ENCODE measurements around the gene SRRM5.
A peak's percentile ranks its signal among the peaks of the same experiment; 100 is the strongest.

The SRRM5 gene

DNA sequence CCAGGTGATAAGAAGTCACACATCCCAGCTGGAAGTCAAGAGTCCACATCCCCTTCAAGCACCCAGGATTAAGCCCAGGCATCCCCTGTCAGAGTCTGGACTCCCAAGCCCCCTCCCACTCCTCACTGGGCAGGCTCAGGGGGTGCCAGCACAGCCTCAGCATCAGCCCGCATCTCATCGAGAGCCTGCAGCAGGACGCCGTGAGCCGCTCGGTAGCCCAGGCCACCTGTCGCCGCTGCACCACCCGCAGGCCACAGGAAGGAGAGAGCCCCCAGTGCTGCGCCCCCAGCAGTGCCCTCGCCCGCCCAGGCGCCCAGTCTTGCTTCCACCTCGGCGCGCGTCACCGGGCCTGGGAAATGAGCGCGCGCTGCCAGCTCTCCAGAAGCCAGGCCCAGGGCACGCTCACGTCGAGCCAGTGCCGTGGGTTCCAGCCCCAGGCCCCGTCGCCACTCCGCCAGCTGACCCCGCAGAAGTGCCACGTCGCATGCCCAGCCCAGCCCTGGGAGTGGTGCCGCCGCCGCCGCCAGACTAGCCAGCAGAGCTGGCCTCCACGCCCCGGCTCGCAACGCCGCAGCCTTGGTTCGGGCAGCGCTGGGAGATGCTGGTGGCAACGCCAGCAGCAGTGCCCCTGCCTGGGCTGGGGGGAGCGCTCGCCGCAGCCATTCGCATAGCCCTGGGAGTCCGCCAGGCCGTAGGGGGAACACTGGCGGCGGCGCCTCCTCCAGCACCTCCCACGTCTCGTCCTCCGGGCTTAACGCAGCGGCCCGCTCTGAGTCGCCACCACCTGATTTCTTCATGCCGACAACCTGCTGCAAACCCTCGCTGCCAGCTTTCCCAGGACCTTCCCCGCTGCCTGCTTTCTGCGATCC, 19.8 kb upstream of the SRRM5 start:
- no peak overlapping the region for H4K8ac ChIP-seq (ENCODE audit: low read depth, low read length)
- no CpG with 5 or more reads among the region's 63 CpGs for WGBS, 2 donors (ENCODE audit: extremely low coverage in 2 of 2, insufficient read length in 2 of 2, insufficient replicate concordance in 1 of 2)

GRCh38 chr19:43592800-43593350, 19.0 kb upstream of the SRRM5 start:
- H3K79me1 ChIP-seq (ENCODE audit: low read depth, low read length): peaks cover 17% of the 10 kb centered on the region
- H3K4me2 ChIP-seq (ENCODE audit: insufficient read depth, low read length, poor library complexity, severe bottlenecking): no peak overlapping the region
- peak overlapping the region; percentile 33 for H3K18ac ChIP-seq (ENCODE audit: low read length)
- H3K9ac ChIP-seq (ENCODE audit: low read depth, low read length, poor library complexity): peak overlapping the region; percentile 46
- H2AFZ ChIP-seq (ENCODE audit: low read length): no peak overlapping the region
- no CpG with 5 or more reads among the region's 37 CpGs for WGBS, 2 donors (ENCODE audit: extremely low coverage in 2 of 2, insufficient read length in 2 of 2, insufficient replicate concordance in 1 of 2)
- peak overlapping the region in 1 of 2 donors; percentile 30 for H3K4me3 ChIP-seq (ENCODE audit: low read length in 2 of 2)
- no peak overlapping the region for H2BK12ac ChIP-seq (ENCODE audit: low read length)
- peaks cover 30 to 62% of the 10 kb centered on the region in 2 donors for H3K36me3 ChIP-seq (replicated peaks in 1 of 2; ENCODE audit: control insufficient read depth in 2 of 2, insufficient read depth in 2 of 2, low read length in 2 of 2)
- no peak overlapping the region for H2BK120ac ChIP-seq (ENCODE audit: low read depth, low read length)
- H4K91ac ChIP-seq (ENCODE audit: low read depth, low read length, poor library complexity): no peak overlapping the region
- no peak overlapping the region for H3K14ac ChIP-seq (ENCODE audit: low read length)
- H3K23ac ChIP-seq (ENCODE audit: low read depth, low read length, poor library complexity): peak overlapping the region; percentile 45
- DNase-seq (ENCODE audit: low spot score): no peak
- H3K27me3 ChIP-seq (ENCODE audit: control insufficient read depth in 3 of 3, insufficient read depth in 3 of 3, low read depth in 1 of 3, low read length in 3 of 3): no peaks in the 10 kb centered on the region
- H3K9me3 ChIP-seq (replicated peaks in 1 of 2; ENCODE audit: control insufficient read depth in 2 of 2, insufficient read depth in 1 of 2, low read depth in 1 of 2, low read length in 2 of 2): no peaks in the 10 kb centered on the region
- H3K4me1 ChIP-seq (ENCODE audit: control insufficient read depth in 2 of 2, insufficient read depth in 1 of 2, low read depth in 1 of 2, low read length in 2 of 2): peaks cover 7 to 8% of the 10 kb centered on the region in 2 donors
- no peak overlapping the region for H3K4ac ChIP-seq (ENCODE audit: low read length)
- H4K8ac ChIP-seq (ENCODE audit: low read depth, low read length): no peak overlapping the region
- H2BK15ac ChIP-seq (ENCODE audit: low read length): no peak overlapping the region
- H3K27ac ChIP-seq (replicated peaks; ENCODE audit: low read length): no peak overlapping the region
- no peak overlapping the region for H2AK5ac ChIP-seq (ENCODE audit: low read depth, low read length)
- no peak overlapping the region for H2BK5ac ChIP-seq (ENCODE audit: low read length)

More for the DNA sequence above, 19.8 kb upstream of the SRRM5 start:
- H3K27me3 ChIP-seq (ENCODE audit: control insufficient read depth in 3 of 3, insufficient read depth in 3 of 3, low read depth in 1 of 3, low read length in 3 of 3): no peaks in the 10 kb centered on the region
- no peak for DNase-seq (ENCODE audit: low spot score)
- H3K4ac ChIP-seq (ENCODE audit: low read length): no peak overlapping the region
- H3K27ac ChIP-seq (replicated peaks; ENCODE audit: low read length): no peak overlapping the region
- H2BK5ac ChIP-seq (ENCODE audit: low read length): peak overlapping the region; percentile 43
- H3K23ac ChIP-seq (ENCODE audit: low read depth, low read length, poor library complexity): peak overlapping the region; percentile 45
- H3K14ac ChIP-seq (ENCODE audit: low read length): no peak overlapping the region
- no peak overlapping the region for H2BK15ac ChIP-seq (ENCODE audit: low read length)
- H3K9me3 ChIP-seq (replicated peaks in 1 of 2; ENCODE audit: control insufficient read depth in 2 of 2, insufficient read depth in 1 of 2, low read depth in 1 of 2, low read length in 2 of 2): no peaks in the 10 kb centered on the region
- H2BK120ac ChIP-seq (ENCODE audit: low read depth, low read length): no peak overlapping the region
- H2BK12ac ChIP-seq (ENCODE audit: low read length): no peak overlapping the region
- H3K79me1 ChIP-seq (ENCODE audit: low read depth, low read length): peaks cover 16% of the 10 kb centered on the region
- H2AK5ac ChIP-seq (ENCODE audit: low read depth, low read length): no peak overlapping the region
- H3K9ac ChIP-seq (ENCODE audit: low read depth, low read length, poor library complexity): no peak overlapping the region
- no peak overlapping the region for H2AFZ ChIP-seq (ENCODE audit: low read length)
- no peak overlapping the region for H4K91ac ChIP-seq (ENCODE audit: low read depth, low read length, poor library complexity)
- H3K4me2 ChIP-seq (ENCODE audit: insufficient read depth, low read length, poor library complexity, severe bottlenecking): no peak overlapping the region
- H3K4me1 ChIP-seq (ENCODE audit: control insufficient read depth in 2 of 2, insufficient read depth in 1 of 2, low read depth in 1 of 2, low read length in 2 of 2): peaks cover 4% of the 10 kb centered on the region in 2 donors
- peaks cover 30 to 63% of the 10 kb centered on the region in 2 donors for H3K36me3 ChIP-seq (replicated peaks in 1 of 2; ENCODE audit: control insufficient read depth in 2 of 2, insufficient read depth in 2 of 2, low read length in 2 of 2)
- no peak overlapping the region for H3K4me3 ChIP-seq (ENCODE audit: low read length in 2 of 2)
- H3K18ac ChIP-seq (ENCODE audit: low read length): no peak overlapping the region

- no peak for DNase-seq (ENCODE audit: low spot score)
- no peak overlapping the region for H3K18ac ChIP-seq (ENCODE audit: low read length)
- H3K27ac ChIP-seq (replicated peaks; ENCODE audit: low read length): no peak overlapping the region
- H3K4me2 ChIP-seq (ENCODE audit: insufficient read depth, low read length, poor library complexity, severe bottlenecking): no peak overlapping the region
- no peak overlapping the region for H3K23ac ChIP-seq (ENCODE audit: low read depth, low read length, poor library complexity)
- H3K9ac ChIP-seq (ENCODE audit: low read depth, low read length, poor library complexity): no peak overlapping the region
- no peak overlapping the region for H2AFZ ChIP-seq (ENCODE audit: low read length)
- WGBS, 2 donors (ENCODE audit: extremely low coverage in 2 of 2, insufficient read length in 2 of 2, insufficient replicate concordance in 1 of 2): no CpG with 5 or more reads among the region's 10 CpGs
- no peak overlapping the region for H2BK120ac ChIP-seq (ENCODE audit: low read depth, low read length)
- no peak overlapping the region for H4K8ac ChIP-seq (ENCODE audit: low read depth, low read length)
- H3K4me3 ChIP-seq (ENCODE audit: low read length in 2 of 2): peak overlapping the region in 1 of 2 donors; percentile 60
- no peak overlapping the region for H2BK5ac ChIP-seq (ENCODE audit: low read length)
- H2AK5ac ChIP-seq (ENCODE audit: low read depth, low read length): no peak overlapping the region
- H3K4ac ChIP-seq (ENCODE audit: low read length): no peak overlapping the region
- peaks cover 7 to 8% of the 10 kb centered on the region in 2 donors for H3K4me1 ChIP-seq (ENCODE audit: control insufficient read depth in 2 of 2, insufficient read depth in 1 of 2, low read depth in 1 of 2, low read length in 2 of 2)
- H3K9me3 ChIP-seq (replicated peaks in 1 of 2; ENCODE audit: control insufficient read depth in 2 of 2, insufficient read depth in 1 of 2, low read depth in 1 of 2, low read length in 2 of 2): no peaks in the 10 kb centered on the region
- H3K14ac ChIP-seq (ENCODE audit: low read length): no peak overlapping the region
- peaks cover 29 to 68% of the 10 kb centered on the region in 2 donors for H3K36me3 ChIP-seq (replicated peaks in 1 of 2; ENCODE audit: control insufficient read depth in 2 of 2, insufficient read depth in 2 of 2, low read length in 2 of 2)
- peaks cover 17% of the 10 kb centered on the region for H3K79me1 ChIP-seq (ENCODE audit: low read depth, low read length)
- H2BK15ac ChIP-seq (ENCODE audit: low read length): no peak overlapping the region
- no peak overlapping the region for H2BK12ac ChIP-seq (ENCODE audit: low read length)
- no peaks in the 10 kb centered on the region for H3K27me3 ChIP-seq (ENCODE audit: control insufficient read depth in 3 of 3, insufficient read depth in 3 of 3, low read depth in 1 of 3, low read length in 3 of 3)
- H4K91ac ChIP-seq (ENCODE audit: low read depth, low read length, poor library complexity): no peak overlapping the region
These were observed 17.7 kb upstream of the SRRM5 start for GRCh38 chr19:43594081-43594697.

Data from neuronal stem cell (in vitro differentiated cells).